HCT116 (cell line): ENCODE results near the gene LCAT. TPM values are rescaled to one million over a fixed set of nuclear protein-coding genes. Genes with fewer than 3 reads are reported as not detected.

Experiments used
- ATAC-seq: fragments of 200-7000 bp; cut with Tn5 transposase; 2 replicates; pipeline ENCODE4 v1.9.1; 2020; ENCODE audit warnings: mild to moderate bottlenecking, moderate library complexity
- BruUV-seq: library from RNA; stranded (reverse); fragments of 400-500 nt; replicated peaks from 2 replicates; lab custom pipeline; 2021; lab: Mats Ljungman, UMichigan
- CTCF ChIA-PET: fragments of 300-600 bp; sonication (Branson Sonifier 250); formaldehyde crosslinking; loops from one replicate; lab custom pipeline; 2021; ENCODE audit warnings: antibody characterized with exemption; lab: Charles Lee
- POLR2A ChIA-PET: fragments of 300-600, 350-600 bp; sonication (Branson Sonifier 250); formaldehyde crosslinking; loops from one replicate; lab custom pipeline; 2021; ENCODE audit warnings: antibody characterized with exemption; lab: Charles Lee
- RAD21 ChIA-PET, 2 experiments: fragments of 300-600 bp; sonication (Branson Sonifier 250); formaldehyde crosslinking; loops; one replicate each; lab custom pipeline; 2023; ENCODE audit warnings: low total read pairs in 2 of 2; ENCODE audit not compliant: uncharacterized antibody in 2 of 2, unreplicated experiment in 2 of 2, low non-redundant PET in 1 of 2; lab: Charles Lee
- DNase-seq: peaks from one replicate; pipeline ENCODE4 v3.0.0-alpha.2; 2010; ENCODE audit warnings: low read depth, low spot score
- H2AFZ ChIP-seq: fragments of 200-600 bp; shearing (Covaris generic), sonication (generic); 2 replicates; pipeline ENCODE4 v1.6.1; 2017; ENCODE audit warnings: low read depth, mixed run types, mixed read lengths, antibody characterized with exemption, low read length; ENCODE audit not compliant: poor library complexity, severe bottlenecking
- H3K27ac ChIP-seq: 2 replicates; pipeline ENCODE4 v1.5.1; 2012; ENCODE audit warnings: low read depth, low read length
- H3K27me3 ChIP-seq: fragments of 200-600 bp; sonication (generic); 2 replicates; pipeline ENCODE4 v1.6.1; 2016; ENCODE audit warnings: mixed run types, low read length, mixed read lengths; ENCODE audit not compliant: insufficient read depth
- H3K36me3 ChIP-seq, 2 experiments: fragments of 200-500 bp in 1 of 2; fragments of 200-600 bp in 1 of 2; sonication (Bioruptor generic) in 1 of 2; sonication (generic) in 1 of 2; 2 replicates each; pipeline versions ENCODE4 v1.5.1 to v1.6.1; 2014 to 2016; ENCODE audit warnings: low read length in 2 of 2, inconsistent platforms in 1 of 2, mixed read lengths in 1 of 2, mixed run types in 1 of 2; ENCODE audit not compliant: insufficient read depth in 2 of 2, control insufficient read depth in 1 of 2
- H3K4me1 ChIP-seq, 2 experiments: fragments of 200-600 bp in 1 of 2; sonication (generic) in 1 of 2; 2 replicates each; pipeline versions ENCODE4 v1.5.1 to v1.6.1; 2012 to 2017; ENCODE audit warnings: low read length in 2 of 2, inconsistent platforms in 1 of 2, mild to moderate bottlenecking in 1 of 2, mixed read lengths in 1 of 2, mixed run types in 1 of 2, moderate library complexity in 1 of 2; ENCODE audit not compliant: insufficient read depth in 2 of 2, control insufficient read depth in 1 of 2
- H3K4me2 ChIP-seq: fragments of 200-600 bp; sonication (generic); 2 replicates; pipeline ENCODE4 v1.6.1; 2017; ENCODE audit warnings: mixed run types, low read length, mixed read lengths
- H3K4me3 ChIP-seq, 2 experiments: fragments of 200-600 bp in 1 of 2; sonication (generic) in 1 of 2; replicated peaks in 1 of 2; 2 replicates each; pipeline ENCODE4 v1.5.1; 2011 to 2016; ENCODE audit warnings: low read length in 2 of 2, control low read depth in 1 of 2, low read depth in 1 of 2, mild to moderate bottlenecking in 1 of 2, mixed read lengths in 1 of 2, mixed run types in 1 of 2
- H3K79me2 ChIP-seq: fragments of 200-600 bp; sonication (generic); 2 replicates; pipeline ENCODE4 v1.6.1; 2017; ENCODE audit warnings: mild to moderate bottlenecking, mixed run types, low read length, moderate library complexity, mixed read lengths; ENCODE audit not compliant: insufficient read depth
- H3K9ac ChIP-seq: fragments of 200-600 bp; sonication (generic); 2 replicates; pipeline ENCODE4 v1.6.1; 2016; ENCODE audit warnings: low read length, mixed read lengths
- H3K9me2 ChIP-seq: fragments of 200-600 bp; sonication (generic), shearing (Covaris generic); 2 replicates; pipeline ENCODE4 v1.6.1; 2017; ENCODE audit warnings: mixed run types, mild to moderate bottlenecking, moderate library complexity; ENCODE audit not compliant: insufficient read depth
- H3K9me3 ChIP-seq, 2 experiments: fragments of 200-500 bp in 1 of 2; fragments of 200-600 bp in 1 of 2; sonication (Bioruptor generic) in 1 of 2; sonication (generic) in 1 of 2; 2 replicates each; pipeline ENCODE4 v1.6.1; 2014 to 2017; ENCODE audit warnings: low read length in 2 of 2, mixed read lengths in 2 of 2, inconsistent platforms in 1 of 2, low read depth in 1 of 2, mild to moderate bottlenecking in 1 of 2, mixed run types in 1 of 2, moderate library complexity in 1 of 2; ENCODE audit not compliant: control insufficient read depth in 1 of 2, insufficient read depth in 1 of 2
- H4K20me1 ChIP-seq: fragments of 200-600 bp; sonication (generic), shearing (Covaris generic); 2 replicates; pipeline ENCODE4 v1.6.1; 2017; ENCODE audit warnings: mixed run types, mild to moderate bottlenecking, moderate library complexity; ENCODE audit not compliant: insufficient read depth
- CBX3 ChIP-seq: IDR thresholded peaks from 2 replicates; pipeline ENCODE4 v1.6.1; 2012; ENCODE audit warnings: low read depth
- CTCF ChIP-seq, 3 experiments: fragments of 200-600 bp in 1 of 3; sonication (generic) in 1 of 3; IDR thresholded peaks in 2 of 3; conservative IDR thresholded peaks in 1 of 3; 2 replicates each; pipeline ENCODE4 v1.5.1; 2012 to 2017; ENCODE audit warnings: low read depth in 2 of 3, low read length in 2 of 3, antibody characterized with exemption in 1 of 3, borderline replicate concordance in 1 of 3, control low read depth in 1 of 3, mild to moderate bottlenecking in 1 of 3, mixed read lengths in 1 of 3, mixed run types in 1 of 3, moderate library complexity in 1 of 3; ENCODE audit not compliant: insufficient read depth in 1 of 3
- EGR1 ChIP-seq: IDR thresholded peaks from 2 replicates; pipeline ENCODE4 v1.6.1; 2012; ENCODE audit warnings: low read depth
- ELF1 ChIP-seq: IDR thresholded peaks from 2 replicates; pipeline ENCODE4 v1.6.1; 2012; ENCODE audit warnings: low read depth, borderline replicate concordance
- EZH2 ChIP-seq: fragments of 200-600 bp; sonication (generic); IDR thresholded peaks from 2 replicates; pipeline ENCODE4 v1.6.1; 2017; ENCODE audit warnings: antibody characterized with exemption, mixed run types
- JUND ChIP-seq: IDR thresholded peaks from 2 replicates; pipeline ENCODE4 v1.6.1; 2012
- POLR2A ChIP-seq: IDR thresholded peaks from 2 replicates; pipeline ENCODE4 v1.7.0; 2011; ENCODE audit warnings: borderline replicate concordance; ENCODE audit not compliant: insufficient read depth, insufficient read length; ENCODE audit errors: extremely low read depth
- RAD21 ChIP-seq: IDR thresholded peaks from 2 replicates; pipeline ENCODE4 v1.6.1; 2012; ENCODE audit warnings: low read depth, mild to moderate bottlenecking
- REST ChIP-seq: IDR thresholded peaks from 2 replicates; pipeline ENCODE4 v1.6.1; 2012; ENCODE audit warnings: low read depth
- SIN3A ChIP-seq: IDR thresholded peaks from 2 replicates; pipeline ENCODE4 v1.6.1; 2012; ENCODE audit warnings: low read depth
- SP1 ChIP-seq: IDR thresholded peaks from 2 replicates; pipeline ENCODE4 v1.6.1; 2012; ENCODE audit warnings: low read depth
- SRF ChIP-seq: IDR thresholded peaks from 2 replicates; pipeline ENCODE4 v1.6.1; 2012; ENCODE audit warnings: low read depth
- TCF7L2 ChIP-seq: IDR thresholded peaks from 2 replicates; pipeline ENCODE4 v1.7.0; 2011; ENCODE audit warnings: borderline replicate concordance, inconsistent platforms; ENCODE audit not compliant: insufficient read depth, insufficient read length; ENCODE audit errors: extremely low read depth
- YY1 ChIP-seq: IDR thresholded peaks from 2 replicates; pipeline ENCODE4 v1.6.1; 2011; ENCODE audit warnings: low read length, low read depth, moderate library complexity, mild to moderate bottlenecking; ENCODE audit not compliant: insufficient replicate concordance; ENCODE audit errors: extremely low read depth
- ZBTB33 ChIP-seq: IDR thresholded peaks from 2 replicates; pipeline ENCODE4 v1.6.1; 2011; ENCODE audit warnings: mild to moderate bottlenecking, low read length, moderate library complexity; ENCODE audit not compliant: insufficient replicate concordance; ENCODE audit errors: extremely low read depth
- intact Hi-C: fragments of 100-400 bp; cut with micrococcal nuclease; formaldehyde crosslinking; loops from 2 replicates; pipeline ENCODE4 v1.10.0; 2022
- total RNA-seq: library from RNA; stranded (reverse); gene quantifications from one replicate; pipeline ENCODE4 v1.2.1, GENCODE V29; 2021; ENCODE audit not compliant: unreplicated experiment

The LCAT gene
- total RNA-seq, 1 experiment from 2014 or later, result 17.6 TPM

GRCh38 chr16:67992661-67993206, 48.8 kb upstream of the LCAT start (continued):
- TF ChIP-seq SRF, result no peak
- TF ChIP-seq POLR2A, result no peak
- no peak for TF ChIP-seq TCF7L2
- no peak for TF ChIP-seq EZH2

GRCh38 chr16:67990018-67990386, 46.1 kb upstream of the LCAT start:
- intact Hi-C loops, result no loop called here
- H3K27me3 ChIP-seq, result no peaks in the 10 kb centered on the region
- no peaks in the 10 kb centered on the region for H4K20me1 ChIP-seq
- no peak overlapping the region for H3K4me2 ChIP-seq
- H3K79me2 ChIP-seq, result no peaks in the 10 kb centered on the region
- POLR2A ChIA-PET, result no interaction called here
- H2AFZ ChIP-seq, result no peak overlapping the region
- BruUV-seq, result no TSS peak
- no peak overlapping the region for H3K27ac ChIP-seq
- peaks cover 5 to 13% of the 10 kb centered on the region in 2 experiments; a peak in 3 of 4 replicates for H3K4me1 ChIP-seq
- DNase-seq (no peak), ATAC-seq (no peak)
- no peaks in the 10 kb centered on the region for H3K36me3 ChIP-seq
- CTCF ChIA-PET, result no interaction called here
- no peaks in the 10 kb centered on the region for H3K9me2 ChIP-seq
- H3K9ac ChIP-seq, result no peak overlapping the region
- H3K9me3 ChIP-seq, result no peaks in the 10 kb centered on the region
- RAD21 ChIA-PET, result no interaction called here
- no peak for TF ChIP-seq ELF1
- TF ChIP-seq ZBTB33, result no peak
- no peak for TF ChIP-seq CBX3
- no peak for TF ChIP-seq EGR1
- TF ChIP-seq YY1, result no peak
- no peak for TF ChIP-seq REST
- TF ChIP-seq SIN3A, result no peak
- no peak for TF ChIP-seq SP1
- no peak for TF ChIP-seq POLR2A
- TF ChIP-seq CTCF (IDR thresholded peaks at IDR 0.05 in 2 of 3, conservative IDR thresholded peaks at IDR 0.05 in 1 of 3; ENCODE audit: borderline replicate concordance in 1 of 3, insufficient read depth in 1 of 3, low read depth in 2 of 3, low read length in 2 of 3), result no peak
- no peak for TF ChIP-seq TCF7L2
- TF ChIP-seq RAD21, result no peak
- TF ChIP-seq JUND, result no peak
- H3K4me3 ChIP-seq, result no peak overlapping the region
